ENCODE data around the gene GNG2.
A peak's percentile ranks its signal among the peaks of the same experiment; 100 is the strongest.

The GNG2 gene

GRCh38 chr14:51914310-51914709 is 53.9 kb downstream of the GNG2 start:
- Histone ChIP-seq H3K4me2 (ENCODE audit: low read length) (no peak overlapping the region), H4K12ac (ENCODE audit: low read depth, low read length) (no peak overlapping the region), H2BK12ac (ENCODE audit: low read length) (no peak overlapping the region), H2AFZ (ENCODE audit: insufficient read depth, low read length, poor library complexity) (no peak overlapping the region), H3K18ac (ENCODE audit: low read length) (no peak overlapping the region), H3K4ac (ENCODE audit: low read depth, low read length) (no peak overlapping the region), H3K4me3 (ENCODE audit: low read depth, low read length) (no peak overlapping the region), H3K79me1 (ENCODE audit: low read length) (no peaks in the 10 kb centered on the region), H3K4me1 (ENCODE audit: control insufficient read depth in 1 of 2, insufficient read depth in 2 of 2, low read length in 2 of 2) (no peaks in the 10 kb centered on the region), H3K23ac (ENCODE audit: low read length) (no peak overlapping the region), H2AK5ac (ENCODE audit: low read length) (no peak overlapping the region), H2BK5ac (ENCODE audit: low read depth, low read length, poor library complexity) (no peak overlapping the region), H4K91ac (ENCODE audit: low read depth, low read length) (no peak overlapping the region), H3K9me3 (ENCODE audit: insufficient read depth, low read depth, low read length) (peaks cover 1% of the 10 kb centered on the region), H2BK120ac (ENCODE audit: insufficient read depth, low read length, poor library complexity) (no peak overlapping the region), H3K9ac (ENCODE audit: low read length) (no peak overlapping the region), H3K79me2 (ENCODE audit: control insufficient read depth, insufficient read depth, low read length, poor library complexity) (no peaks in the 10 kb centered on the region), H3K27me3 (ENCODE audit: insufficient read depth, low read length) (no peaks in the 10 kb centered on the region), H3K36me3 (ENCODE audit: control insufficient read depth in 1 of 2, insufficient read depth in 2 of 2, low read length in 2 of 2) (no peaks in the 10 kb centered on the region), H3K14ac (ENCODE audit: low read length) (no peak overlapping the region), H3K27ac (ENCODE audit: low read depth, low read length) (no peak overlapping the region), H4K8ac (ENCODE audit: low read depth, low read length) (no peak overlapping the region)
- WGBS (ENCODE audit: extremely low coverage, insufficient coverage, insufficient read length): no CpG with 5 or more reads among the region's 6 CpGs
- DNase-seq: no peak

DNA sequence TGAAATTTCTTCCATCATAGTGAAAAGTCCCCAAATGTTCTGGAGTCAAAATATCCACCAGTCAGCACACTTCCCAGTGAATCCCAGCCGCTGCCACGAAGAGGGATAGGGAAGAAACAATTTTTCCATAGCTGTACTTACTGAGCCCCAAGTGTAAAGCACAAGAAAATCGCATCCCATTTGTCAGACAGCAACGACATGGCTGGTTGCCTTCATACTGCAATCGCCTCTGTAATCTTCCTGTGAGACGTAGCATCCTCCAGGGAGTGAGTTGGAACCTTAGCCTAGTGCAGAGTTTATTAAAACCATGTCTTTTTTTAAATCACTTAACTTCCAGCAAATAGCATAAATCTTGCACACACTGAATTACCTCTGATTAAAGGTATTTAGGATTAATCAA is 56.8 kb downstream of the GNG2 start:
- Histone ChIP-seq H2BK12ac (ENCODE audit: low read length) (no peak overlapping the region), H3K9ac (ENCODE audit: low read length) (no peak overlapping the region), H3K36me3 (ENCODE audit: control insufficient read depth in 1 of 2, insufficient read depth in 2 of 2, low read length in 2 of 2) (no peaks in the 10 kb centered on the region), H4K12ac (ENCODE audit: low read depth, low read length) (no peak overlapping the region), H4K91ac (ENCODE audit: low read depth, low read length) (no peak overlapping the region), H3K14ac (ENCODE audit: low read length) (no peak overlapping the region), H3K4ac (ENCODE audit: low read depth, low read length) (no peak overlapping the region), H3K23ac (ENCODE audit: low read length) (no peak overlapping the region), H3K79me1 (ENCODE audit: low read length) (no peaks in the 10 kb centered on the region), H3K9me3 (ENCODE audit: insufficient read depth, low read depth, low read length) (peaks cover 1% of the 10 kb centered on the region), H3K79me2 (ENCODE audit: control insufficient read depth, insufficient read depth, low read length, poor library complexity) (no peaks in the 10 kb centered on the region), H4K8ac (ENCODE audit: low read depth, low read length) (no peak overlapping the region), H3K4me3 (ENCODE audit: low read depth, low read length) (no peak overlapping the region), H3K4me2 (ENCODE audit: low read length) (no peak overlapping the region), H3K27ac (ENCODE audit: low read depth, low read length) (no peak overlapping the region), H2AFZ (ENCODE audit: insufficient read depth, low read length, poor library complexity) (no peak overlapping the region), H3K27me3 (ENCODE audit: insufficient read depth, low read length) (no peaks in the 10 kb centered on the region), H2AK5ac (ENCODE audit: low read length) (no peak overlapping the region), H2BK5ac (ENCODE audit: low read depth, low read length, poor library complexity) (no peak overlapping the region), H3K18ac (ENCODE audit: low read length) (no peak overlapping the region), H2BK120ac (ENCODE audit: insufficient read depth, low read length, poor library complexity) (no peak overlapping the region), H3K4me1 (ENCODE audit: control insufficient read depth in 1 of 2, insufficient read depth in 2 of 2, low read length in 2 of 2) (no peaks in the 10 kb centered on the region)
- no peak for DNase-seq
- WGBS (ENCODE audit: extremely low coverage, insufficient coverage, insufficient read length): no CpG with 5 or more reads among the region's 6 CpGs

GRCh38 chr14:51921026-51921425 is 60.6 kb downstream of the GNG2 start:
- Histone ChIP-seq H3K36me3 (ENCODE audit: control insufficient read depth in 1 of 2, insufficient read depth in 2 of 2, low read length in 2 of 2) (no peaks in the 10 kb centered on the region), H3K4ac (ENCODE audit: low read depth, low read length) (no peak overlapping the region), H2BK12ac (ENCODE audit: low read length) (no peak overlapping the region), H4K8ac (ENCODE audit: low read depth, low read length) (no peak overlapping the region), H3K79me2 (ENCODE audit: control insufficient read depth, insufficient read depth, low read length, poor library complexity) (no peaks in the 10 kb centered on the region), H3K27ac (ENCODE audit: low read depth, low read length) (no peak overlapping the region), H4K91ac (ENCODE audit: low read depth, low read length) (no peak overlapping the region), H4K12ac (ENCODE audit: low read depth, low read length) (no peak overlapping the region), H3K9me3 (ENCODE audit: insufficient read depth, low read depth, low read length) (peaks cover 1% of the 10 kb centered on the region), H2AK5ac (ENCODE audit: low read length) (no peak overlapping the region), H2AFZ (ENCODE audit: insufficient read depth, low read length, poor library complexity) (no peak overlapping the region), H2BK5ac (ENCODE audit: low read depth, low read length, poor library complexity) (no peak overlapping the region), H2BK120ac (ENCODE audit: insufficient read depth, low read length, poor library complexity) (no peak overlapping the region), H3K79me1 (ENCODE audit: low read length) (no peaks in the 10 kb centered on the region), H3K27me3 (ENCODE audit: insufficient read depth, low read length) (no peaks in the 10 kb centered on the region), H3K23ac (ENCODE audit: low read length) (no peak overlapping the region), H3K4me2 (ENCODE audit: low read length) (no peak overlapping the region), H3K18ac (ENCODE audit: low read length) (no peak overlapping the region), H3K4me3 (ENCODE audit: low read depth, low read length) (no peak overlapping the region), H3K9ac (ENCODE audit: low read length) (no peak overlapping the region), H3K4me1 (ENCODE audit: control insufficient read depth in 1 of 2, insufficient read depth in 2 of 2, low read length in 2 of 2) (no peaks in the 10 kb centered on the region), H3K14ac (ENCODE audit: low read length) (no peak overlapping the region)
- no CpG with 5 or more reads among the region's 3 CpGs for WGBS (ENCODE audit: extremely low coverage, insufficient coverage, insufficient read length)
- peak; percentile 41 to 81 for DNase-seq

DNA sequence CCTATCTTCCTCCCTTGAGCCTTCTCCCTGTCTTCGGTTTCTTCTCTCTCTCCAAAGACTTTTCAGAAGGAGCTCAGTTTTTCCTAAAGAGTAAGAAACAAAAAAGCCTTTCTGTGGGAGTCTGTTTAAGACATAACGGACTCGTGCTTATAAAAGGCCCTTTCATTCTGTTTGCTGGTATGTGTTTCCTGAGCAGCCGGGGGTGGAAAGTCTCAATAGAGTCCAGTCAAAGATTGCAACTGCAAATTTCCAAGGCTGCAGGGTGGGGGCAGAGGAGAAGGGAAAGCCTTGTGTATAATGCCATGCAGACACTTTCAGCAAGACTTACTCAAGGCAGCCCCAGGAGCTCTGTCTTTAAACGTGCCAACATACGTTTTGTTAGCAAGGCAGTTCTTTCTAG is 62.2 kb downstream of the GNG2 start:
- Histone ChIP-seq H2AK5ac (ENCODE audit: low read length) (no peak overlapping the region), H4K12ac (ENCODE audit: low read depth, low read length) (no peak overlapping the region), H4K91ac (ENCODE audit: low read depth, low read length) (no peak overlapping the region), H3K79me1 (ENCODE audit: low read length) (no peaks in the 10 kb centered on the region), H3K4me3 (ENCODE audit: low read depth, low read length) (no peak overlapping the region), H3K27ac (ENCODE audit: low read depth, low read length) (no peak overlapping the region), H3K4me1 (ENCODE audit: control insufficient read depth in 1 of 2, insufficient read depth in 2 of 2, low read length in 2 of 2) (no peaks in the 10 kb centered on the region), H3K9me3 (ENCODE audit: insufficient read depth, low read depth, low read length) (no peaks in the 10 kb centered on the region), H4K8ac (ENCODE audit: low read depth, low read length) (no peak overlapping the region), H3K14ac (ENCODE audit: low read length) (no peak overlapping the region), H2BK12ac (ENCODE audit: low read length) (no peak overlapping the region), H3K27me3 (ENCODE audit: insufficient read depth, low read length) (no peaks in the 10 kb centered on the region), H3K4me2 (ENCODE audit: low read length) (no peak overlapping the region), H2BK120ac (ENCODE audit: insufficient read depth, low read length, poor library complexity) (no peak overlapping the region), H3K79me2 (ENCODE audit: control insufficient read depth, insufficient read depth, low read length, poor library complexity) (no peaks in the 10 kb centered on the region), H3K4ac (ENCODE audit: low read depth, low read length) (no peak overlapping the region), H2BK5ac (ENCODE audit: low read depth, low read length, poor library complexity) (no peak overlapping the region), H3K23ac (ENCODE audit: low read length) (no peak overlapping the region), H3K9ac (ENCODE audit: low read length) (no peak overlapping the region), H3K18ac (ENCODE audit: low read length) (no peak overlapping the region), H3K36me3 (ENCODE audit: control insufficient read depth in 1 of 2, insufficient read depth in 2 of 2, low read length in 2 of 2) (no peaks in the 10 kb centered on the region), H2AFZ (ENCODE audit: insufficient read depth, low read length, poor library complexity) (no peak overlapping the region)
- DNase-seq: no peak
- WGBS (ENCODE audit: extremely low coverage, insufficient coverage, insufficient read length): no CpG with 5 or more reads among the region's 6 CpGs

Data from trophoblast cell (in vitro differentiated cells and primary cell).